Cardiac fibroblast (primary cell): ENCODE measurements around the gene HLA-DQB1.

Source experiments
- DNase-seq, 2 donors: peaks; one replicate each; pipeline versions ENCODE4 v3.0.0 to v3.0.0-alpha.2; 2010; ENCODE audit warnings: low read depth in 2 of 2
- H3K4me3 ChIP-seq, 2 donors: replicated peaks in 1 of 2; 1 replicate in 1 of 2; 2 replicates in 1 of 2; pipeline ENCODE4 v1.5.1; 2011; ENCODE audit warnings: low read depth in 2 of 2, low read length in 2 of 2, mild to moderate bottlenecking in 2 of 2, moderate library complexity in 1 of 2
- CTCF ChIP-seq: IDR thresholded peaks from one replicate; pipeline ENCODE4 v1.5.1; 2011; ENCODE audit warnings: low read depth, mild to moderate bottlenecking, low read length, inconsistent platforms

Gene HLA-DQB1

GRCh38 chr6:32669893-32670292, 3.4 kb upstream of the HLA-DQB1 start:
- no peak for DNase-seq
- TF ChIP-seq CTCF: no peak
- H3K4me3 ChIP-seq: no peak overlapping the region

- DNase-seq: no peak
- no peak for TF ChIP-seq CTCF
- no peak overlapping the region for H3K4me3 ChIP-seq
These were observed 2.8 kb upstream of the HLA-DQB1 start for GRCh38 chr6:32669240-32669639.

- H3K4me3 ChIP-seq: no peak overlapping the region
- no peak for DNase-seq
- TF ChIP-seq CTCF: no peak
These were observed 1.8 kb upstream of the HLA-DQB1 start for GRCh38 chr6:32668226-32668747.

- H3K4me3 ChIP-seq: no peak overlapping the region
- no peak for DNase-seq
- TF ChIP-seq CTCF: no peak
These were observed 796 bp downstream of the HLA-DQB1 start for GRCh38 chr6:32665661-32666060.

- no peak for TF ChIP-seq CTCF
- no peak overlapping the region for H3K4me3 ChIP-seq
- DNase-seq: no peak
These were observed 1.6 kb downstream of the HLA-DQB1 start for GRCh38 chr6:32664827-32665362.

GRCh38 chr6:32664354-32664753, 2.1 kb downstream of the HLA-DQB1 start:
- no peak for DNase-seq
- no peak overlapping the region for H3K4me3 ChIP-seq

More at GRCh38 chr6:32664354-32664753, 2.1 kb downstream of the HLA-DQB1 start:
- TF ChIP-seq CTCF: no peak
